DOHH2 (cell line): ENCODE data around the gene PID1.

Source experiments
- CTCF ChIP-seq: fragments of 200-600 bp; sonication (generic); IDR thresholded peaks from one replicate; pipeline ENCODE4 v1.5.1; 2014; ENCODE audit warnings: antibody characterized with exemption, mild to moderate bottlenecking, low read depth, low read length; ENCODE audit not compliant: poor library complexity, severe bottlenecking
- EZH2phosphoT487 ChIP-seq: fragments of 200-600 bp; sonication (generic); IDR thresholded peaks from 2 replicates; pipeline ENCODE4 v1.6.1; 2017; ENCODE audit warnings: borderline replicate concordance, mild to moderate bottlenecking, antibody characterized with exemption, low read length, moderate library complexity, mixed read lengths

- TF ChIP-seq CTCF (no peak), EZH2phosphoT487 (no peak)
Observed at GRCh38 chr2:229037621-229038020, 233.5 kb downstream of the PID1 start.
